K562 (cell line): Measurements from ENCODE around the gene MAP3K7. TPM values are rescaled to one million over a fixed set of nuclear protein-coding genes. Genes with fewer than 3 reads are reported as not detected.

Experiments
- ARID1B ChIP-seq: fragments of 450-650 bp; IDR thresholded peaks from 2 replicates; pipeline ENCODE4 v1.6.1; 2016; ENCODE audit warnings: antibody characterized with exemption, mild to moderate bottlenecking, inconsistent platforms
- JUNB ChIP-seq: fragments of 450-650 bp; formaldehyde crosslinking; conservative IDR thresholded peaks from 2 replicates; pipeline ENCODE4 v1.4.0; 2020; ENCODE audit warnings: mild to moderate bottlenecking
- KDM1A ChIP-seq, 2 experiments: fragments of 450-650 bp; IDR thresholded peaks; 2 replicates each; pipeline ENCODE4 v1.6.1; 2016; ENCODE audit warnings: mild to moderate bottlenecking in 2 of 2
- KLF13 ChIP-seq: fragments of 450-650 bp; IDR thresholded peaks from 2 replicates; pipeline ENCODE4 v1.6.1; 2016; ENCODE audit warnings: missing genetic modification characterization, low read depth, mild to moderate bottlenecking, missing compliant biosample characterization, moderate library complexity, borderline replicate concordance
- MCM5 ChIP-seq: fragments of 450-650 bp; IDR thresholded peaks from 2 replicates; pipeline ENCODE4 v1.6.1; 2016; ENCODE audit warnings: low read depth
- MXI1 ChIP-seq: IDR thresholded peaks from 2 replicates; pipeline ENCODE4 v1.6.1; 2011; ENCODE audit warnings: low read depth, mild to moderate bottlenecking, improper control_type of control experiment, low read length
- RCOR1 ChIP-seq, 2 experiments: IDR thresholded peaks; 2 replicates each; pipeline ENCODE4 v1.6.1; 2012; ENCODE audit warnings: low read depth in 2 of 2, low read length in 2 of 2, borderline replicate concordance in 1 of 2, improper control_type of control experiment in 1 of 2
- RFX1 ChIP-seq: fragments of 450-650 bp; IDR thresholded peaks from 2 replicates; pipeline ENCODE4 v1.6.1; 2016; ENCODE audit warnings: mild to moderate bottlenecking, moderate library complexity
- ZNF121 ChIP-seq: sonication (generic); formaldehyde crosslinking; conservative IDR thresholded peaks from 2 replicates; pipeline ENCODE4 v1.8.0; 2022; ENCODE audit warnings: missing genetic modification reagents
- polyA plus RNA-seq, 8 experiments: library from polyadenylated mRNA; depleted of rRNA in 4 of 8; stranded (reverse) in 5 of 8; unstranded in 3 of 8; fragments of >200 nt; fragmentation: Nextera tagmentation in 2 of 8; fragmentation: Illumina TruSeq in 1 of 8; extraction: Ambion mirVana in 2 of 8; extraction: Trizol in 1 of 8; gene quantifications; 2 replicates each; pipeline versions ENCODE4 v1.2.1 to v1.2.3, GENCODE V29; 2011 to 2014; ENCODE audit warnings: inconsistent platforms in 1 of 8, missing spikeins in 1 of 8
- total RNA-seq, 7 experiments: library from RNA; depleted of rRNA in 6 of 7; stranded (reverse); fragments of >200 nt in 6 of 7; fragmentation: Illumina TruSeq in 2 of 7; extraction: Trizol in 2 of 7; gene quantifications; 2 replicates each; pipeline versions ENCODE4 v1.2.1 to v1.2.3, GENCODE V29; 2011 to 2021; ENCODE audit warnings: low replicate concordance in 1 of 7
- TF ChIP-seq, protein P1 (sequence below): fragments of 250-450 bp; sonication (Bioruptor Pico); IDR thresholded peaks from 2 replicates; pipeline ENCODE4 v1.9.0; 2021; ENCODE audit warnings: mild to moderate bottlenecking, inconsistent platforms
- TF ChIP-seq, protein P2 (sequence below): fragments of 250-450 bp; sonication (Bioruptor Pico); IDR thresholded peaks from 2 replicates; pipeline ENCODE4 v1.4.0; 2020; ENCODE audit warnings: mild to moderate bottlenecking, moderate library complexity
- TF ChIP-seq, protein P3 (sequence below): fragments of 250-450 bp; sonication (Bioruptor Pico); IDR thresholded peaks from 2 replicates; pipeline ENCODE4 v1.5.0; 2020; ENCODE audit warnings: mild to moderate bottlenecking
- TF ChIP-seq, protein P4 (sequence below), 2 experiments: fragments of 450-650 bp in 1 of 2; sonication (generic) in 1 of 2; formaldehyde crosslinking in 1 of 2; IDR thresholded peaks in 1 of 2; conservative IDR thresholded peaks in 1 of 2; 2 replicates each; pipeline versions ENCODE4 v1.6.1 to v1.8.1; 2016 to 2023; ENCODE audit warnings: mild to moderate bottlenecking in 2 of 2, moderate library complexity in 2 of 2, inconsistent platforms in 1 of 2, missing genetic modification reagents in 1 of 2
- TF ChIP-seq, protein P5 (sequence below): fragments of 250-450 bp; sonication (Bioruptor Pico); IDR thresholded peaks from 2 replicates; pipeline ENCODE4 v1.4.0; 2020; ENCODE audit warnings: mild to moderate bottlenecking, moderate library complexity
- TF ChIP-seq, protein P6 (sequence below): fragments of 450-650 bp; IDR thresholded peaks from 2 replicates; pipeline ENCODE4 v1.6.1; 2016; ENCODE audit warnings: antibody characterized with exemption

The MAP3K7 gene
- total and polyA plus RNA-seq, 9 of the 15 experiments (the other 6 are each of a cell fraction or from before 2014, with no cell fraction given), result 13.4 to 60.9 (median 34.8) TPM

DNA sequence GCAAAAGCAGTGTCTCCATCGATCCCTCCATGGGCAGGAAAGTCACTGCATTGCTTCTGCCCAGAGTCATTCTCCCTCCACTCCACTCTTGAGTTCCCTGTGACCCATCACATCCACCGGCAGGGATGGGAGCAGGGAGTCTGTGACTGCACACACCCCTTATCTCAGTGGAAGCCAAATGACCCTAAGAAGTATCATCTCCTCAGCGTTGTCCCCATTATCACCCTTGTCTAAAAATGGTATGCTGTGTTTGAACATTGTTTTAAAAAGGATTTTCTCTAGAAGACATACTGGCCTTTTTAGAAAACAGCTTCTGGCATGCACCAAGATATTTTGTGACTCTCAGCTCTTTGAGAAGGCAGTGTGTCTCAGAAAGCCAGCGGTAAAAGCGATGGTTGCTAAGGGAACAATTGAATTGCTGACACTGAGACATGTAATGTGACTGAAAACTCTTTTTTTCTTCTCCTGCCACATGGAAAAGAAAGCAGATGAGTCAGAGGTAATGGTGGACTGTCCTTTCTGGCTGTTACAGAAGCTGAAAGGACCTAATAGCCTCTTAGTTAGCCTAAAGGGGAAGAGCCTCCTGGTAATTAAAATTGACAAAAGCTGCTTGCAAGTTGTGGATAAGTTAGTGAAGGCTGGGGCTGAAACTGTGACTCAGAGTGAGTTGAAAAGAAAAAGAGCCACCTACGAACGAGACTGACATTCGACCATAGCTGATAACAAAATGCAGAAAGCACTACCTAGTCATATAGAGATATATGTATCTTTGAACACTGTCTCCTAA, 120.5 kb downstream of the MAP3K7 start (continued):
- TF ChIP-seq, protein P1, sequence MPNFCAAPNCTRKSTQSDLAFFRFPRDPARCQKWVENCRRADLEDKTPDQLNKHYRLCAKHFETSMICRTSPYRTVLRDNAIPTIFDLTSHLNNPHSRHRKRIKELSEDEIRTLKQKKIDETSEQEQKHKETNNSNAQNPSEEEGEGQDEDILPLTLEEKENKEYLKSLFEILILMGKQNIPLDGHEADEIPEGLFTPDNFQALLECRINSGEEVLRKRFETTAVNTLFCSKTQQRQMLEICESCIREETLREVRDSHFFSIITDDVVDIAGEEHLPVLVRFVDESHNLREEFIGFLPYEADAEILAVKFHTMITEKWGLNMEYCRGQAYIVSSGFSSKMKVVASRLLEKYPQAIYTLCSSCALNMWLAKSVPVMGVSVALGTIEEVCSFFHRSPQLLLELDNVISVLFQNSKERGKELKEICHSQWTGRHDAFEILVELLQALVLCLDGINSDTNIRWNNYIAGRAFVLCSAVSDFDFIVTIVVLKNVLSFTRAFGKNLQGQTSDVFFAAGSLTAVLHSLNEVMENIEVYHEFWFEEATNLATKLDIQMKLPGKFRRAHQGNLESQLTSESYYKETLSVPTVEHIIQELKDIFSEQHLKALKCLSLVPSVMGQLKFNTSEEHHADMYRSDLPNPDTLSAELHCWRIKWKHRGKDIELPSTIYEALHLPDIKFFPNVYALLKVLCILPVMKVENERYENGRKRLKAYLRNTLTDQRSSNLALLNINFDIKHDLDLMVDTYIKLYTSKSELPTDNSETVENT, result no peak
- no peak for TF ChIP-seq MXI1
- peak; percentile 88 for TF ChIP-seq RFX1
- no peak for TF ChIP-seq KLF13 (tag)
- TF ChIP-seq, protein P2, sequence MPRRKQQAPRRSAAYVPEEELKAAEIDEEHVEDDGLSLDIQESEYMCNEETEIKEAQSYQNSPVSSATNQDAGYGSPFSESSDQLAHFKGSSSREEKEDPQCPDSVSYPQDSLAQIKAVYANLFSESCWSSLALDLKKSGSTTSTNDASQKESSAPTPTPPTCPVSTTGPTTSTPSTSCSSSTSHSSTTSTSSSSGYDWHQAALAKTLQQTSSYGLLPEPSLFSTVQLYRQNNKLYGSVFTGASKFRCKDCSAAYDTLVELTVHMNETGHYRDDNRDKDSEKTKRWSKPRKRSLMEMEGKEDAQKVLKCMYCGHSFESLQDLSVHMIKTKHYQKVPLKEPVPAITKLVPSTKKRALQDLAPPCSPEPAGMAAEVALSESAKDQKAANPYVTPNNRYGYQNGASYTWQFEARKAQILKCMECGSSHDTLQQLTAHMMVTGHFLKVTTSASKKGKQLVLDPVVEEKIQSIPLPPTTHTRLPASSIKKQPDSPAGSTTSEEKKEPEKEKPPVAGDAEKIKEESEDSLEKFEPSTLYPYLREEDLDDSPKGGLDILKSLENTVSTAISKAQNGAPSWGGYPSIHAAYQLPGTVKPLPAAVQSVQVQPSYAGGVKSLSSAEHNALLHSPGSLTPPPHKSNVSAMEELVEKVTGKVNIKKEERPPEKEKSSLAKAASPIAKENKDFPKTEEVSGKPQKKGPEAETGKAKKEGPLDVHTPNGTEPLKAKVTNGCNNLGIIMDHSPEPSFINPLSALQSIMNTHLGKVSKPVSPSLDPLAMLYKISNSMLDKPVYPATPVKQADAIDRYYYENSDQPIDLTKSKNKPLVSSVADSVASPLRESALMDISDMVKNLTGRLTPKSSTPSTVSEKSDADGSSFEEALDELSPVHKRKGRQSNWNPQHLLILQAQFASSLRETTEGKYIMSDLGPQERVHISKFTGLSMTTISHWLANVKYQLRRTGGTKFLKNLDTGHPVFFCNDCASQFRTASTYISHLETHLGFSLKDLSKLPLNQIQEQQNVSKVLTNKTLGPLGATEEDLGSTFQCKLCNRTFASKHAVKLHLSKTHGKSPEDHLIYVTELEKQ (CRISPR knock-in tag), result no peak
- TF ChIP-seq, protein P3, sequence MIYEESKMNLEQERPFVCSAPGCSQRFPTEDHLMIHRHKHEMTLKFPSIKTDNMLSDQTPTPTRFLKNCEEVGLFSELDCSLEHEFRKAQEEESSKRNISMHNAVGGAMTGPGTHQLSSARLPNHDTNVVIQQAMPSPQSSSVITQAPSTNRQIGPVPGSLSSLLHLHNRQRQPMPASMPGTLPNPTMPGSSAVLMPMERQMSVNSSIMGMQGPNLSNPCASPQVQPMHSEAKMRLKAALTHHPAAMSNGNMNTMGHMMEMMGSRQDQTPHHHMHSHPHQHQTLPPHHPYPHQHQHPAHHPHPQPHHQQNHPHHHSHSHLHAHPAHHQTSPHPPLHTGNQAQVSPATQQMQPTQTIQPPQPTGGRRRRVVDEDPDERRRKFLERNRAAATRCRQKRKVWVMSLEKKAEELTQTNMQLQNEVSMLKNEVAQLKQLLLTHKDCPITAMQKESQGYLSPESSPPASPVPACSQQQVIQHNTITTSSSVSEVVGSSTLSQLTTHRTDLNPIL (CRISPR knock-in tag), result no peak
- TF ChIP-seq MCM5, result no peak
- TF ChIP-seq ARID1B, result peak; percentile 81
- TF ChIP-seq KDM1A (IDR thresholded peaks at IDR 0.05), result no peak
- TF ChIP-seq, protein P4, sequence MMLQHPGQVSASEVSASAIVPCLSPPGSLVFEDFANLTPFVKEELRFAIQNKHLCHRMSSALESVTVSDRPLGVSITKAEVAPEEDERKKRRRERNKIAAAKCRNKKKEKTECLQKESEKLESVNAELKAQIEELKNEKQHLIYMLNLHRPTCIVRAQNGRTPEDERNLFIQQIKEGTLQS (IDR thresholded peaks at IDR 0.05), result peak; percentile 85
- TF ChIP-seq, protein P4 (CRISPR knock-in tag; conservative IDR thresholded peaks at IDR 0.05), result peak; percentile 72; the same call in 1 of the 2 replicates
- TF ChIP-seq, protein P5, sequence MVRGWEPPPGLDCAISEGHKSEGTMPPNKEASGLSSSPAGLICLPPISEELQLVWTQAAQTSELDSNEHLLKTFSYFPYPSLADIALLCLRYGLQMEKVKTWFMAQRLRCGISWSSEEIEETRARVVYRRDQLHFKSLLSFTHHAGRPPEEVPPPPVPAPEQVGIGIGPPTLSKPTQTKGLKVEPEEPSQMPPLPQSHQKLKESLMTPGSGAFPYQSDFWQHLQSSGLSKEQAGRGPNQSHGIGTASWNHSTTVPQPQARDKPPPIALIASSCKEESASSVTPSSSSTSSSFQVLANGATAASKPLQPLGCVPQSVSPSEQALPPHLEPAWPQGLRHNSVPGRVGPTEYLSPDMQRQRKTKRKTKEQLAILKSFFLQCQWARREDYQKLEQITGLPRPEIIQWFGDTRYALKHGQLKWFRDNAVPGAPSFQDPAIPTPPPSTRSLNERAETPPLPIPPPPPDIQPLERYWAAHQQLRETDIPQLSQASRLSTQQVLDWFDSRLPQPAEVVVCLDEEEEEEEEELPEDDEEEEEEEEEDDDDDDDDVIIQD, result no peak
- TF ChIP-seq JUNB (CRISPR knock-in tag), result no peak
- no peak for TF ChIP-seq ZNF121 (CRISPR knock-in tag)
- TF ChIP-seq, protein P6, sequence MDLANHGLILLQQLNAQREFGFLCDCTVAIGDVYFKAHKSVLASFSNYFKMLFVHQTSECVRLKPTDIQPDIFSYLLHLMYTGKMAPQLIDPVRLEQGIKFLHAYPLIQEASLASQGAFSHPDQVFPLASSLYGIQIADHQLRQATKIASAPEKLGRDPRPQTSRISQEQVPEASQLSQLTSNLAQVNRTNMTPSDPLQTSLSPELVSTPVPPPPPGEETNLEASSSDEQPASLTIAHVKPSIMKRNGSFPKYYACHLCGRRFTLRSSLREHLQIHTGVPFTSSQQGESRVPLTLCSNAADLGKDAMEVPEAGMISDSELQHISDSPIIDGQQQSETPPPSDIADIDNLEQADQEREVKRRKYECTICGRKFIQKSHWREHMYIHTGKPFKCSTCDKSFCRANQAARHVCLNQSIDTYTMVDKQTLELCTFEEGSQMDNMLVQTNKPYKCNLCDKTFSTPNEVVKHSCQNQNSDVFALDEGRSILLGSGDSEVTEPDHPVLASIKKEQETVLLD, result no peak
- TF ChIP-seq RCOR1 (IDR thresholded peaks at IDR 0.05; ENCODE audit: borderline replicate concordance in 1 of 2, low read depth in 2 of 2, low read length in 2 of 2), result 0 out of 4 replicates have a peak, but pooled peaks of 1 of the 2 experiments have one; percentile 12
